Heart left ventricle (tissue), 16 donors: ENCODE data around the gene MRFAP1. TPM values are rescaled to one million over a fixed set of nuclear protein-coding genes. Genes with fewer than 3 reads are reported as not detected.
A peak's percentile ranks its signal among the peaks of the same experiment; 100 is the strongest.
"Not testable (repeated sequence)": the region's sequence is repeated elsewhere in the genome, so short reads cannot be mapped to it uniquely, and the experiment has no call there.

ENCODE experiments used
- ATAC-seq, 4 donors: fragments of 200-7000 bp; cut with Tn5 transposase; one replicate each; pipeline ENCODE4 v1.9.1; 2020 to 2022; ENCODE audit warnings: moderate library complexity in 4 of 4, mild to moderate bottlenecking in 3 of 4, moderate number of reproducible peaks in 1 of 4
- DNase-seq, 5 donors: peaks; one replicate each; pipeline ENCODE4 v3.0.0-alpha.2; 2020
- H3K27ac ChIP-seq, 12 donors: fragments of 200-600 bp; sonication (generic) in 4 of 12; one replicate each; pipeline versions ENCODE4 v1.5.0 to v1.8.0; 2016 to 2022; ENCODE audit warnings: mild to moderate bottlenecking in 2 of 12
- H3K27me3 ChIP-seq, 9 donors: fragments of 200-600 bp; sonication (generic) in 2 of 9; one replicate each; pipeline versions ENCODE4 v1.5.1 to v1.8.0; 2016 to 2022; ENCODE audit warnings: mild to moderate bottlenecking in 3 of 9
- H3K36me3 ChIP-seq, 9 donors: fragments of 200-600 bp; sonication (generic) in 2 of 9; one replicate each; pipeline versions ENCODE4 v1.5.0 to v1.8.0; 2018 to 2022; ENCODE audit warnings: mild to moderate bottlenecking in 2 of 9
- H3K4me1 ChIP-seq, 12 donors: fragments of 200-600 bp; sonication (generic) in 4 of 12; one replicate each; pipeline versions ENCODE4 v1.5.0 to v1.8.0; 2016 to 2022; ENCODE audit warnings: mild to moderate bottlenecking in 3 of 12
- H3K4me3 ChIP-seq, 12 donors: fragments of 200-600 bp; sonication (generic) in 4 of 12; one replicate each; pipeline versions ENCODE4 v1.5.0 to v1.8.0; 2017 to 2022; ENCODE audit warnings: mild to moderate bottlenecking in 9 of 12, moderate library complexity in 4 of 12
- H3K9me3 ChIP-seq, 12 donors: fragments of 200-600 bp; sonication (generic) in 4 of 12; one replicate each; pipeline versions ENCODE4 v1.5.0 to v1.8.0; 2016 to 2022; ENCODE audit warnings: mild to moderate bottlenecking in 1 of 12
- CTCF ChIP-seq, 12 donors: fragments of 200-600 bp; sonication (generic) in 4 of 12; IDR thresholded peaks; one replicate each; pipeline versions ENCODE4 v1.5.0 to v1.8.0; 2018 to 2022; ENCODE audit warnings: antibody characterized with exemption in 12 of 12, mild to moderate bottlenecking in 5 of 12
- POLR2A ChIP-seq, 2 donors: fragments of 450-650 bp; IDR thresholded peaks; one replicate each; pipeline ENCODE4 v1.6.1; 2017; ENCODE audit warnings: antibody characterized with exemption in 2 of 2, mild to moderate bottlenecking in 2 of 2, moderate library complexity in 2 of 2
- WGBS, 4 donors: extraction: QIAGEN DNeasy Blood & Tissue Kit in 2 of 4; methylation state at CpG; one replicate each; pipeline versions ENCODE4 v1.1.5 to v1.1.7; 2013 to 2018; 5-methylcytosine and 5-hydroxymethylcytosine counted together
- intact Hi-C, 10 donors: fragments of 100-400 bp; cut with DNase I; formaldehyde crosslinking; loops; one replicate each; pipeline versions ENCODE4 v1.11.1 to v1.14.2; 2022
- polyA plus RNA-seq, 2 donors: library from polyadenylated mRNA; stranded (reverse); fragments of 200-250 nt; gene quantifications; one replicate each; pipeline ENCODE4 v1.2.3, GENCODE V29; 2013
- total RNA-seq, 9 donors: library from RNA; depleted of rRNA in 2 of 9; stranded (reverse); fragments of >200 nt in 2 of 9; fragmentation: NEBNext Ultra II Directional in 3 of 9; extraction: Animal tissue kit (Norgen Biotek cat#: 25700) in 3 of 9; gene quantifications; one replicate each; pipeline versions ENCODE4 v1.1.0 to v1.2.4, GENCODE V29; 2016 to 2023
- donor health status: ischemic (EF 13 %, LVEDD 7.1; RV severe dilation, severe dysfunction).
- donor health status: healthy with polysubstance abuse.
- donor health status: DM: no; HTN: yes; CAD: no.
- donor health status: DM: no; HTN: no; CAD: no.
- donor health status: ischemic (EF 25% LVEDD 6.9; RV normal size, moderate dysfunction).
- donor health status: ischemic (EF 25% LVEDD 5.7; RV mildly dilated, moderate dysfunction).
- donor health status: healthy.
- donor health status: DM: yes; HTN: yes; CAD: no.
- donor health status: ischemic (EF 35%, LVEDD 5.7; RV mildly dilated, moderate dysfunction).
- donor health status: nonischemic (EF 11% LVEDD 7.7; RV severe dilation, severe dysfunction).
- donor health status: DM: yes; HTN: yes; CAD: no.
- donor health status: PGD.
- donor health status: ischemic (EF 29% LVEDD 5.4; RV normal size, mild dysfunction).
- donor health status: nonischemic (EF 23%, LVEDD 6.1; RV moderate dilation, normal function).

MRFAP1 gene
- total and polyA plus RNA-seq, 11 donors = 162 to 514 (median 239) TPM

DNA sequence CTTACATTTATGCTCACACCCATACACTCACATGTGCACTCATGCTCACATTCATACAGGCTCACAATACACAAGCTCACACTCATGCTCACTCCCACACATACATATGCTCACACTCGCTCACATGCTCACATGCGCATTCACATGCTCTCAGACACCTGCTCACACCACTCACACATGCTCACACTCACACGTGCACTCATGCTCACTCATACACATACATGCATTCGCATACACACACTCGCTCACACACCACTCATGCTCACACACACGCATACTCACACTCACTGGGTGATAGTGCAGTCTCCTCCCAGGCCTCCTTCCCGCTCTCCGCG is 24.8 kb downstream of the MRFAP1 start:
- ATAC-seq (no peak), DNase-seq (no peak)
- Histone ChIP-seq H3K9me3 (no peaks in the 10 kb centered on the region), H3K4me3 (no peak overlapping the region), H3K36me3 (peaks cover 0 to under 1% (median 0%) of the 10 kb centered on the region in 9 donors), H3K27ac (no peak overlapping the region), H3K27me3 (peaks cover 0 to 36% (median 7%) of the 10 kb centered on the region in 9 donors), H3K4me1 (peaks cover 0 to 14% (median 6%) of the 10 kb centered on the region in 12 donors)
- TF ChIP-seq POLR2A (IDR thresholded peaks at IDR 0.05) = no peak
- TF ChIP-seq CTCF (IDR thresholded peaks at IDR 0.05) = no peak
- intact Hi-C loops = no loop called here
- 90 to 97% (median 96%) methylated on average over 9 of the region's 9 CpGs for WGBS, 4 donors

- WGBS, 4 donors = 84 to 89% (median 85%) methylated on average over 11 of the region's 11 CpGs
- H3K27me3 ChIP-seq = peaks cover 0 to 24% (median 7%) of the 10 kb centered on the region in 9 donors
- peaks cover 0 to 5% (median 0%) of the 10 kb centered on the region in 9 donors for H3K36me3 ChIP-seq
- H3K9me3 ChIP-seq = no peaks in the 10 kb centered on the region
- TF ChIP-seq CTCF (IDR thresholded peaks at IDR 0.05) (no peak), POLR2A (IDR thresholded peaks at IDR 0.05) (no peak)
- intact Hi-C loops = no loop called here
- peaks cover 0 to 14% (median 7%) of the 10 kb centered on the region in 12 donors for H3K4me1 ChIP-seq
- H3K4me3 ChIP-seq = no peak overlapping the region
- DNase-seq = no peak
- no peak overlapping the region for H3K27ac ChIP-seq
- ATAC-seq = no peak
Measured at GRCh38 chr4:6668391-6668790, 27.9 kb downstream of the MRFAP1 start.

- ATAC-seq (no peak), DNase-seq (no peak)
- TF ChIP-seq CTCF (IDR thresholded peaks at IDR 0.05) = no peak
- no peak for TF ChIP-seq POLR2A (IDR thresholded peaks at IDR 0.05)
- peaks cover 3 to 31% (median 22%) of the 10 kb centered on the region in 12 donors for H3K4me1 ChIP-seq
- intact Hi-C loops = loop anchor here in 2 of 10 donors (2.0 to 5.0 kb wide), 2 partner anchors 31 to 36 kb away; partner anchors contain the start of genes MRFAP1 (in 1 of the 2) and MRFAP1L1 (in 1 of the 2)
- 88 to 100% (median 97%) methylated on average over 1 of the region's 1 CpG for WGBS, 4 donors
- no peak overlapping the region for H3K4me3 ChIP-seq
- no peaks in the 10 kb centered on the region for H3K27me3 ChIP-seq
- no peaks in the 10 kb centered on the region for H3K9me3 ChIP-seq
- peaks cover 0 to 13% (median 8%) of the 10 kb centered on the region in 9 donors for H3K36me3 ChIP-seq
- H3K27ac ChIP-seq = no peak overlapping the region
Measured at GRCh38 chr4:6671648-6672047, 31.2 kb downstream of the MRFAP1 start.

GRCh38 chr4:6672131-6672530 is 31.6 kb downstream of the MRFAP1 start:
- DNase-seq (no peak), ATAC-seq (no peak)
- 95 to 97% (median 97%) methylated on average over 19 of the region's 19 CpGs for WGBS, 4 donors
- Histone ChIP-seq H3K9me3 (no peaks in the 10 kb centered on the region), H3K4me3 (no peak overlapping the region), H3K27me3 (no peaks in the 10 kb centered on the region), H3K27ac (no peak overlapping the region), H3K4me1 (peaks cover 3 to 36% (median 27%) of the 10 kb centered on the region in 12 donors), H3K36me3 (peaks cover 0 to 13% (median 8%) of the 10 kb centered on the region in 9 donors)
- TF ChIP-seq POLR2A (IDR thresholded peaks at IDR 0.05) (no peak), CTCF (IDR thresholded peaks at IDR 0.05) (no peak)
- intact Hi-C loops = loop anchor here in 2 of 10 donors (2.0 to 5.0 kb wide), 2 partner anchors 31 to 35 kb away; partner anchors contain the start of genes MRFAP1 (in 1 of the 2) and MRFAP1L1 (in 1 of the 2)

DNA sequence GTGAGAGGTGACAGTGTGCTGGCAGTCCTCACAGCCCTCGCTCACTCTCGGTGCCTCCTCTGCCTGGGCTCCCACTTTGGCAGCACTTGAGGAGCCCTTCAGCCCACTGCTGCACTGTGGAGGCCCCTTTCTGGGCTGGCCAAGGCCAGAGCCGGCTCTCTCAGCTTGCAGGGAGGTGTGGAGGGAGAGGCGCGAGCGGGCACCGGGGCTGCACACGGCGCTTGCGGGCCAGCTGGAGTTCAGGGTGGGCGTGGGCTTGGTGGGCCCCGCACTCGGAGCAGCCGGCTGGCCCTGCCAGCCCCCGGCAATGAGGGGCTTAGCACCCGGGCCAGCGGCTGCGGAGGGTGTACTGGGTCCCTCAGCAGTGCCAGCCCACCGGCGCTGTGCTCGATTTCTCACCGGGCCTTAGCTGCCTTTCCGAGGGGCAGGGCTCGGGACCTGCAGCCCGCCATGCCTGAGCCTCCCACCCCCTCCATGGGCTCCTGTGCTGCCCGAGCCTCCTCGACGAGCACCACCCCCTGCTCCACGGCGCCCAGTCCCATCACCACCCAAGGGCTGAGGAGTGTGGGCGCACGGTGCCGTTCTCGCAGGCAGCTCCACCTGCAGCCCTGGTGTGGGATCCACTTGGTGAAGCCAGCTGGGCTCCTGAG is 32.2 kb downstream of the MRFAP1 start:
- WGBS, 4 donors = 95 to 99% (median 97%) methylated on average over 21 to 34 of the region's 34 CpGs
- intact Hi-C loops = loop anchor here in 3 of 10 donors (1.0 to 5.0 kb wide), 3 partner anchors 32 to 35 kb away; partner anchors contain the start of genes MRFAP1 (in 2 of the 3) and MRFAP1L1 (in 1 of the 3)
- not testable (repeated sequence) for H3K27me3 ChIP-seq, H3K27ac ChIP-seq, DNase-seq, H3K9me3 ChIP-seq, ATAC-seq
- Histone ChIP-seq H3K36me3 (peaks cover 0 to 15% (median 8%) of the 10 kb centered on the region in 9 donors), H3K4me1 (peaks cover 3 to 41% (median 30%) of the 10 kb centered on the region in 12 donors), H3K4me3 (peak overlapping the region in 2 of 12 donors; percentile 66 to 96)
